Motor neuron (in vitro differentiated cells): Measurements from ENCODE around the gene TTC23L. TPM values are rescaled to one million over a fixed set of nuclear protein-coding genes. Genes with fewer than 3 reads are reported as not detected.
A peak's percentile ranks its signal among the peaks of the same experiment; 100 is the strongest.

Experiments used
- ATAC-seq, 8 experiments: fragments of 200-7000 bp; cut with Tn5 transposase; replicated peaks in 6 of 8; 2 replicates each; pipeline ENCODE4 v1.8.0; 2021; ENCODE audit warnings: mild to moderate bottlenecking in 8 of 8, moderate library complexity in 8 of 8
- H3K27ac ChIP-seq, 2 donors: fragments of 250-450 bp; sonication (Bioruptor Pico); 2 replicates each; pipeline ENCODE4 v1.9.0; 2021; ENCODE audit warnings: antibody characterized with exemption in 2 of 2, mild to moderate bottlenecking in 2 of 2, moderate library complexity in 1 of 2
- H3K4me1 ChIP-seq, 2 donors: fragments of 250-450 bp; sonication (Bioruptor Pico); replicated peaks in 1 of 2; 2 replicates each; pipeline ENCODE4 v1.6.1; 2021; ENCODE audit warnings: antibody characterized with exemption in 2 of 2, mild to moderate bottlenecking in 2 of 2, moderate library complexity in 1 of 2
- H3K4me3 ChIP-seq, 5 donors: fragments of 250-450 bp; sonication (Bioruptor Pico); 2 replicates each; pipeline ENCODE4 v1.9.0; 2021; ENCODE audit warnings: antibody characterized with exemption in 5 of 5, mild to moderate bottlenecking in 5 of 5, moderate library complexity in 4 of 5
- WGBS, 10 experiments: fragments of 450-650 bp; shearing (Covaris generic); methylation state at CpG; one replicate each; pipeline ENCODE4 v1.0.0; 2022; 5-methylcytosine and 5-hydroxymethylcytosine counted together
- in situ Hi-C, 9 experiments: fragments of 400-800 bp; cut with MboI; loops; one replicate each; pipeline ENCODE4 v1.15.0; 2021; ENCODE audit warnings: low sequenced_read_pairs in 9 of 9, low pct_unique_long_range_greater_than_20kb in 2 of 9; ENCODE audit not compliant: unreplicated experiment in 9 of 9
- total RNA-seq, 8 experiments: library from RNA; unstranded; fragments of 300-600 nt; gene quantifications; 2 replicates each; pipeline versions ENCODE4 v1.2.3 to v1.2.4, GENCODE V29; 2022

The TTC23L gene
- total RNA-seq, 8 experiments from 2014 or later, result 1.4 to 13.5 (median 1.9) TPM

- in situ Hi-C loops, result loop anchor here in 4 of 9 experiments (10.0 to 25.0 kb wide), 3 partner anchors 384 to 421 kb away; no protein-coding TSS in a partner anchor
- Histone ChIP-seq H3K27ac (no peak overlapping the region), H3K4me3 (no peak overlapping the region), H3K4me1 (no peaks in the 10 kb centered on the region)
- WGBS, 10 experiments, result 40 to 100% (median 84%) methylated on average over 1 to 2 of the region's 2 CpGs; no CpG with 5 or more reads in 4 of the 10 experiments
- ATAC-seq, result no peak
These were observed 56.9 kb downstream of the TTC23L start for GRCh38 chr5:34895641-34896419.

GRCh38 chr5:34897646-34898045 is 58.7 kb downstream of the TTC23L start:
- ATAC-seq, result peak in 1 of 8 experiments; percentile 11
- in situ Hi-C loops, result loop anchor here in 4 of 9 experiments (10.0 to 25.0 kb wide), 3 partner anchors 385 to 423 kb away; no protein-coding TSS in a partner anchor

DNA sequence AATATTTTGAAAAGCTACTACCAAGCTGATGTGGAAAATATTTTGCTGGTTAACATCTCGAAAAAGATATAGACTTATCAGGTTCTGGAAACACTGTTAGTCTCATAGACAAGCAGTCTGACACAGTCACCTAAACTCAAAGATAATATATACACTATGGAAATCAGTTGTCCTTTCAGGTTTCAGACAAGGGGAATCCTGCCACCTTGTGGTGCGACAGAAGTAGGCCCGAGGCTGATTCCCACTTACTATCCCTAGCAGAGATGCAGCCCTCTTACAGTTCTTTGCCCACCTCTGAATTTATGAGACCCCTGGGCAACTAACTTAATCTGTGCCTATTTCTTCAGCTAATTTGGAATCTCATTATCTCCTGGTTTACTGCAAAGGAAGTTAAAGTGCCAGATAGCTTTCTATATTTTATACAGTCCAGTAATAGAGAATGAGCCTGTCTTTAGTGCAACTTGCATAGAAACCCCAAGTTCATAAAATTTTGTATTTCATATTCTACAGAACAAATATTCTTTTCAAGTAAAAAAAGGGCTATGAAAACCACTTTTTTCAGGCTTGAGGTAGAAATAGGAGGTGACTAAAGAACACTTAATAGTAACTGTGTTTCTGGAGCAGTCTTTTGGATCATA is 59.4 kb downstream of the TTC23L start:
- no peaks in the 10 kb centered on the region for H3K4me1 ChIP-seq
- 0% methylated on average over 1 to 3 of the region's 3 CpGs; no CpG with 5 or more reads in 1 of the 10 experiments for WGBS, 10 experiments
- in situ Hi-C loops, result loop anchor here in 4 of 9 experiments (10.0 to 25.0 kb wide), 3 partner anchors 386 to 424 kb away; no protein-coding TSS in a partner anchor
- H3K4me3 ChIP-seq, result no peak overlapping the region
- peak; percentile 81 to 98 (median 94) for ATAC-seq
- no peak overlapping the region for H3K27ac ChIP-seq

More at GRCh38 chr5:34897646-34898045, 58.7 kb downstream of the TTC23L start:
- no peak overlapping the region for H3K27ac ChIP-seq
- H3K4me3 ChIP-seq, result no peak overlapping the region
- H3K4me1 ChIP-seq, result no peaks in the 10 kb centered on the region

DNA sequence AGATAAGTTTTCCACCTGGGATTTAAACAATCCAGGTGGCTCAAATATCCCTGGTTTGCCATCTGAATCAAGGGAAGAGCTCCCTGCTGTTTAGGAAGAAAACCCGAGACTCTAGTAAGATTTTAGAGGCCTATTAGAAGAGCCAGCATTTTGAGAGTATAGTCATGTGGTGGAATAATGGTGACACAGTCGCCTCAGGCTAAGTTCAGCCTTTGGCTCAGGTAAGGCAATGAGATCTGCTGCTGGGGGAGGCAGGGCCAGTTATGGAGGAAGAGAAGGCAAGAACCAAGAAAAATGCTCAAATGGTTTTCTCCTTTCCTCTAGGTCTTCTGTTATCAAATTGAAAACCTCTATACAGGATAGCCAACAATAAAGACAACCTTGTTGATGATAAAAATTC is 60.1 kb downstream of the TTC23L start:
- Histone ChIP-seq H3K4me1 (no peaks in the 10 kb centered on the region), H3K4me3 (no peak overlapping the region), H3K27ac (no peak overlapping the region)
- 57 to 100% (median 71%) methylated on average over 1 to 2 of the region's 2 CpGs; no CpG with 5 or more reads in 3 of the 10 experiments for WGBS, 10 experiments
- no peak for ATAC-seq
- in situ Hi-C loops, result loop anchor here in 4 of 9 experiments (10.0 to 25.0 kb wide), 3 partner anchors 387 to 424 kb away; no protein-coding TSS in a partner anchor

- peak in 1 of 8 experiments; percentile 49 for ATAC-seq
- H3K4me3 ChIP-seq, result no peak overlapping the region
- in situ Hi-C loops, result loop anchor here in 4 of 9 experiments (10.0 to 25.0 kb wide), 3 partner anchors 388 to 416 kb away; no protein-coding TSS in a partner anchor
- WGBS, 10 experiments, result 65 to 100% (median 92%) methylated on average over 1 to 6 of the region's 6 CpGs; no CpG with 5 or more reads in 1 of the 10 experiments
- no peaks in the 10 kb centered on the region for H3K4me1 ChIP-seq
- no peak overlapping the region for H3K27ac ChIP-seq
These were observed 61.7 kb downstream of the TTC23L start for GRCh38 chr5:34900652-34901051.

- no peak for ATAC-seq
- no peaks in the 10 kb centered on the region for H3K4me1 ChIP-seq
- H3K4me3 ChIP-seq, result no peak overlapping the region
- no peak overlapping the region for H3K27ac ChIP-seq
- in situ Hi-C loops, result loop anchor here in 4 of 9 experiments (10.0 to 25.0 kb wide), 3 partner anchors 391 to 418 kb away; no protein-coding TSS in a partner anchor
- 86 to 100% (median 100%) methylated on average over 1 of the region's 1 CpG; no CpG with 5 or more reads in 7 of the 10 experiments for WGBS, 10 experiments
These were observed 64.3 kb downstream of the TTC23L start for GRCh38 chr5:34903260-34903659.

GRCh38 chr5:34905564-34905963 is 66.6 kb downstream of the TTC23L start:
- 63 to 100% (median 96%) methylated on average over 1 to 2 of the region's 2 CpGs for WGBS, 10 experiments
- in situ Hi-C loops, result loop anchor here in 4 of 9 experiments (10.0 to 25.0 kb wide), 3 partner anchors 393 to 421 kb away; no protein-coding TSS in a partner anchor
- Histone ChIP-seq H3K4me3 (no peak overlapping the region), H3K4me1 (no peaks in the 10 kb centered on the region), H3K27ac (no peak overlapping the region)
- peak in 1 of 8 experiments; percentile 16 for ATAC-seq

DNA sequence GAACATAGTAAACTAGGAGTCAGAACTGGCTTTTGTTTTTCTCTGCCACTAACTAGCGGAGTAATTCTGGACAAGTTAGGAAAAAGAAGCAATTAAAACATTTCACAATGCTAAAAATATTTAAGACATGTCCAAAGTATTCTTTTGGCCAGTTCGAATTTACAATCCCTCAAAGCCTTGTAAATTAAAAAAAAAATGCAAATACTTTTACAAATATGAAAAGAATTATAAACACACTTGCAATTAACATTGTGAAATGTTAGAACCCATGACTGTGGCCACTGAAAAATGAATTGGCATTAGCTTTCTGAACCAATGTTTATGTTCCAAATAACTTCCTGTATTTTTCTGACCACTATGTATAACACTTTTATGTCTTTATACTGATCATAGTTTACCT is 74.1 kb downstream of the TTC23L start:
- H3K4me1 ChIP-seq, result peaks cover 6 to 19% of the 10 kb centered on the region in 2 donors
- 20 to 100% (median 85%) methylated on average over 1 to 2 of the region's 2 CpGs for WGBS, 10 experiments
- no peak overlapping the region for H3K4me3 ChIP-seq
- H3K27ac ChIP-seq, result no peak overlapping the region
- ATAC-seq, result no peak
- in situ Hi-C loops, result loop anchor here in 3 of 9 experiments (25.0 kb wide), 2 partner anchors 401 to 426 kb away; no protein-coding TSS in a partner anchor

- 0 to 1% (median 0%) methylated on average over 1 to 18 of the region's 20 CpGs for WGBS, 10 experiments
- Histone ChIP-seq H3K4me3 (peak overlapping the region; percentile 85 to 99 (median 91)), H3K4me1 (peaks cover 6 to 19% of the 10 kb centered on the region in 2 donors), H3K27ac (peak overlapping the region; percentile 81 to 96)
- peak; percentile 3 to 16 (median 10) for ATAC-seq
- in situ Hi-C loops, result loop anchor here in 3 of 9 experiments (25.0 kb wide), 2 partner anchors 402 to 427 kb away; no protein-coding TSS in a partner anchor
These were observed 75.7 kb downstream of the TTC23L start for GRCh38 chr5:34914671-34915138.

DNA sequence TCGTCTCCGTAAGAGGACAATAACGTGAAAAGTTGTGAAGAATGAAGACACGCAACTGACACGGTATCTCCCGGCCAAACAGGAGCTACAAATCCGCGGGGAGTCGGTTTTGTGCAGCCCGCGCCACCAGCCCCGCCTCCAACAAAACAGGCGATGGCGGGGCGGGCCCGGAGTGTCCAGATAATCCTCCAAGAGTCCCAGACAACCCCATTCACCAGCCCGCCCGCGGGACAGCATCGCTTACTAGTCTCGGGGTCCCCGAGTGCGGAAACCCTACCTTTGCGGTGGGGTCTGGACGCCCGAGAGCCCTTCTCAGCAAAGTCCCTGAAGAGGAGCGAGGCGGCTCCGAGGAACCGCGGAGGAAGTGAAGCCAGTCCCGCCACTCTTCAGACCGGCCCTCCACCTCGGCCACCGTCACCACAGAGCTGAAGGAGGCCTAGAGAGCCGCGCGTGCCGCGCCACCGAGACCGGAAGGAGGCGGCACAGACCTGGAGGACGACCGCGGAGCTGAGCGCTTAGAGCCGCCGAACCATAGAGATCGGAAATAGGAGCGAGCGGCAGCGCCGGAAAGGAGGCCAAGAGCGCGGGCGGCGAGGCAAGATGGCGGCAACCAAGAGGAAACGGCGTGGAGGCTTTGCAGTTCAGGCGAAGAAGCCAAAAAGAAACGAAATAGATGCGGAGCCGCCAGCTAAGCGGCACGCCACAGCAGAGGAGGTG is 76.3 kb downstream of the TTC23L start, which contains the start of the genes BRIX1 and RAD1:
TSS of gene BRIX1 (plus strand) at position 573 of the 717 bp plus-strand sequence. CDS start at position 601, 28 bp downstream.
TSS of gene RAD1 (minus strand) at position 366 of the 717 bp plus-strand sequence. CDS start 612 bp downstream, outside the sequence.
- in situ Hi-C loops, result loop anchor here in 3 of 9 experiments (25.0 kb wide), 2 partner anchors 403 to 428 kb away; no protein-coding TSS in a partner anchor
- WGBS, 10 experiments, result 0 to 7% (median 0%) methylated on average over 1 to 27 of the region's 67 CpGs; no CpG with 5 or more reads in 3 of the 10 experiments
- H3K4me3 ChIP-seq, result peak within 1 kb of the TSS; percentile 85 to 99 (median 91)
- ATAC-seq, result peak; percentile 96 to 100 (median 99)
- H3K4me1 ChIP-seq, result peaks cover 6 to 19% of the 10 kb centered on the region in 2 donors
- peak within 1 kb of the TSS; percentile 86 to 96 for H3K27ac ChIP-seq

DNA sequence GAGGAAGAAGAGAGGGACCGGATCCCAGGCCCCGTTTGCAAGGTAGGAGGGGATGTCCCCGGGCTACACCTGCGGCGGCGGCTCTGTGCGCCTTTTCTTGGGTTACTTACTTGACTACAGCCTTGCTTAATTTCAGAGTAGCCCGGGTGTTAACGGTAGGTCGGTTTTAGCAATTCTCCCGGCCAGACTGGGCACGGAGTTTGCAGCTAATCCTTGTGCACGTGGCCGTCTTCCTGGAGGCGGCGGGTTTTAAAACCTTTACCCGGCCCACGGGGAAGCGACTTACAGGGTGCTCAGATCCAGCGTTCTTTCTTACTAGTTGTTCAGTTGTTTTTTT is 76.9 kb downstream of the TTC23L start:
- Histone ChIP-seq H3K4me1 (peaks cover 6 to 19% of the 10 kb centered on the region in 2 donors), H3K4me3 (peak overlapping the region; percentile 85 to 99 (median 91)), H3K27ac (peak overlapping the region; percentile 86 to 96)
- ATAC-seq, result peak in 4 of 8 experiments; percentile 1 to 5 (median 3)
- 0 to 2% (median 0%) methylated on average over 2 to 20 of the region's 20 CpGs; no CpG with 5 or more reads in 2 of the 10 experiments for WGBS, 10 experiments
- in situ Hi-C loops, result loop anchor here in 3 of 9 experiments (25.0 kb wide), 2 partner anchors 404 to 429 kb away; no protein-coding TSS in a partner anchor
